HL-60/S4 treated with retinoic acid at 250 ng/mL for 4 days and 3 days (cell line): ENCODE data around the gene CHCHD6.

Experiments used
- in situ Hi-C: fragments of 300-500 bp; cut with MboI; formaldehyde crosslinking; loops from 2 replicates; pipeline ENCODE4 v1.7.0; 2022; ENCODE audit warnings: low sequenced_read_pairs

The CHCHD6 gene

DNA sequence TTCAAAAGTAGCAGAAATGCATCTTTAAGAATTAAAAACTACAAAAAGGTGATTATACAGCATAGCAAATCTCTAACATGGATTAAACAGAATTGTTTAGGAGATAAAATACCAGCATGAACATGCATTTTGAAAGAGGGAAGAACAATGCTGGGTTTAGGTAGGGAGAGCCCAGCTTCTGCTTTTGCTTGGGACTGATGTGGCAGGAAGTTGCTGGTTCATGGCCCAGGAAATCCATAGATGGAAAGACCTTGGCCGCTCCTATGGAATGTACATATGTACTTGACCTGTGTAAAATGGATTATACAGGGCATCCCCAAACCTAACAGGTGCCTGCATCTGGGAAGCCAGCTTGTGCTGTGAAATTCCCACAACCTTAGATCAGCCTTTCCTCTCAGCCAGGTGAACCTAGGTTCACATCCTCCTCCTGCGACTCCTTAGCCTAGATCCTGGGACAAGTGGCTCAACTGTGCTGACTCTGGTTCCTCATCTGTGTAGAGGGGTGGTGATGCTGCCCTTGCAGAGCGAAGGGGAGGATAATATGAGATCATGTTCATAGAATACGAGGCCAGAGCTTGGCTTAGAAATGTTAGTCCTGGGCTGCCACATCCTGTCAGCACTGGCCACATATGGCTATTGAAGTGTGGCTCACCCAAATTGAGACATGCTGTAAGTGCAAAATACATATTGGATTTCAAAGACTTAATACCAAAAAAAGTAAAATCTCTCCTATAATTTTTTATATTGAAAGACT is 231.9 kb downstream of the CHCHD6 start:
- in situ Hi-C loops: no loop called here

DNA sequence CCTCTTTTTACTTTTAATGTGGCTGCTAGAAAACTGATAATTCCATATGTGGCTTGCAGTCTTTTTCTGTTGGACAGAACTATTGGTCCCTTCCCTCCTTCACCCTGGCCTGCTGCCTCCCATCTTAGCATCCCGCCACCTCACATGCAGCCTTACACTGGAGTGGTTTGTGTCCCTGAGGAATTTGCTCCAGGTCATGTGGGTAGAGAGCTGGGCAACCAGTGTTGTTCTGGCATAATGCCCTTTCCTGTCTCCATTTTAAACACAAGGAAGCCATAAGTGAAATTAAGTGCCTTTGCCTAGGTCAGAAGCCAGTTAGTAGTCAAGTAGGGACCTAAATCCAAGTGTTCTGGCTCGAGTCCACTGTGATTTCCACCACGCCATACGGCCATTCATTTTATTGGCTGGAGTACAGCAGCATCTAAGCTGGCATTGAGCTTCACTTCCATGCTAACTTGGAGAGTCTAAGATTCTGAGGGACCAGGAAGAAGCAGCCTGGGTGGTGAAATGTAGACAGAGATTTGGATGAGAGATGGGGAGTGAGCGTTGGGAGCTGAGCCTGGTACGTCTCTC is 232.9 kb downstream of the CHCHD6 start:
- in situ Hi-C loops: no loop called here

DNA sequence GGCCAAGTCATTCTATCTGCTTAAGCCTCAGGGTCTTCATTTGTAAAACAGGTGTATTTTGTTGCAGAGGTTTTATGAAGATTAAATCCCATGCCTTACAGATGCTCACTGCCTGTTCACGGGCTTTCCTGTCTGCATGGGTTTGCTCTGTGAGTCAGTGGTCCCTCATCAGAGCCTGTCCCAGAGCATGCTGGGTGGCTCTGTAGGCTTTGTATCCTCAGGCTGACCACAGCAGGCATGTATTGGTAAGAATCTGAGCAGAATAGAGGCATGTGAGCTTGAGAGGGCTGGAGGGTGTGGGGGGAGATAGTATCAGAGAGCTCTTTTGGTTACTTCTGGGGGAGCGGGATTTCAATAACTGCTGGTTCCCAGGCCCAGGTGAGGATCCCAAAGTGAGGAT is 233.5 kb downstream of the CHCHD6 start:
- in situ Hi-C loops: no loop called here

DNA sequence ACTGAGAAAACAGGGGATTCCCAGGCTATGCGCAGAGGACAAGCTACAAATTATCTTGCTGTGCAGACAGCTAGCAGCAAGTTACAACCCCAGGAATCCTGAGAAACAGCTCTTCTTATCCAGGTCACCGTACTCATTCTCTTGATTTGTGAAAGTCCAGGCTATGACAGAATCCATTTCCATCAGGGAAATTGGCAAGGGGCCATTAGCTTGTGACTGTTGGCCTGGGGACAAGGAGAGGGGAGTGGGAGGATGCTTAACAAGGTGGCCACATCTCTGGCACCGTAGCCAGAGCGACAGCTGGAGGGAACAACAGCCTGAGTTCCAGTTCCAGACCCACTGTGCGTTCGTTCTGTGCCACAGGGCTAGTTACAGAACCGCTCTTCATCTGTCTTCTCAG is 233.9 kb downstream of the CHCHD6 start:
- in situ Hi-C loops: no loop called here

- in situ Hi-C loops: no loop called here
Observed at GRCh38 chr3:126938520-126939337, 234.7 kb downstream of the CHCHD6 start.

DNA sequence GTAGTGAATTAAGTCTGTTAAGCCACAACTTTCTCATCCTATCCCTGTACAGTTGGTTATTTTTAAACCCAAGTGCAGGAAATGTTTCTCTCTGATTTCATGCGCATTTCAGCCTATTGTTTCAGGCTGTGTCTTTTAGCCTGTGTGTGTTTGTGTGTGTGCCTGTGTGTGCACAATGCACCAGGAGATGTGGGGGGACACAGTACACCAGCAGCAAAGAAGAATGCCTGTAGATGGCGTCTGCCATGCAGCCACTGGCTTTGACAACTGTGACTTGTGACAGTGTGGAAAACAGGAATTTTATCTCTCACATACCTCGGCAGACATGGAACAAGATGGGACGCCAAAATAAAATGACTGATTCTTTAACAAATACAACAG is 235.3 kb downstream of the CHCHD6 start:
- in situ Hi-C loops: no loop called here

DNA sequence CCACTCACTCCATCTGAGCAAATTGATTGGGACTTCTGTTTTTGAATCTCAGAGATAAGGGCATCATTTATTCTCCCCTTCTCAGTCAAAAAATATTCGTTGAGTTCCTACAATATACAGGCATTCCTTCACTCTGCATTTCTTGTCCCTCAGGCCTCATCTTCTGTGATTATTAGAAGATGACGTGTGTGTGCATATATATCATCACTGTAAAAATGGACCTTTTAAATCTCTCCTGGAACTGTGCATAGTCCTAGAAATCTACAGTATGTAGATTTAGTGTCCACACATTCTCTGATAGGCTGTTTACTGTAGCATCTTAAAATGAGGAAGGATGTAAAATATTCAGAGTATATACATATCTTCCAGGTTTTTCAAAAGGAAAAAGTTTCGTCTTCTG is 235.7 kb downstream of the CHCHD6 start:
- in situ Hi-C loops: no loop called here

GRCh38 chr3:126941721-126942270 is 237.8 kb downstream of the CHCHD6 start:
- in situ Hi-C loops: no loop called here

GRCh38 chr3:126944089-126944965 is 240.3 kb downstream of the CHCHD6 start:
- in situ Hi-C loops: no loop called here

DNA sequence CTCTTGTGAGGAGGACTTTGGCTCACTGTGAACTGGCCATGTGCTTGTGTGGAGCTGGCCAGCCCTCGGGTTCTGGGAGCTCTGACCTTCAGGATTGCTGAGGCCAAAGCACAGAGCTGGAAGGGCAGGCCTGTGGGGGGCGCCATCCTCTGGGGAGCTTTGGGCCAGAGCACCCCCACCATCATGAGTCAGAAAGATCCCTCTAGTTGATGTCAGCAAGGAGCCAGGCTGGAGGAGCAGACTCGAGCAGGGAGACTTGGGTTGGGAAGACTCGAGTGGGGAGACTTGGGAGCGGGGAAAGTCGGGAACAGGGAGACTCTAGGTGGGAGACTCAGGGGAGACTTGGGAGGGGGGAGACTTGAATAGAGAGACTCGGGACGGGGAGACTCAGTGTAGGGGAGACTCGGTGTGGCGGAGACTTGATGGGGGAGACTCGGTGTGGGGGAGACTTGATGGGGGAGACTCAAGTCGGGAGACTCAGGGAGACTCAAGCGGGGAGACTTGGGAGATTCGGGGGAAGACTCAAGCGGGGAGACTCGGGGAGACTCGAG is 241.2 kb downstream of the CHCHD6 start:
- in situ Hi-C loops: no loop called here

DNA sequence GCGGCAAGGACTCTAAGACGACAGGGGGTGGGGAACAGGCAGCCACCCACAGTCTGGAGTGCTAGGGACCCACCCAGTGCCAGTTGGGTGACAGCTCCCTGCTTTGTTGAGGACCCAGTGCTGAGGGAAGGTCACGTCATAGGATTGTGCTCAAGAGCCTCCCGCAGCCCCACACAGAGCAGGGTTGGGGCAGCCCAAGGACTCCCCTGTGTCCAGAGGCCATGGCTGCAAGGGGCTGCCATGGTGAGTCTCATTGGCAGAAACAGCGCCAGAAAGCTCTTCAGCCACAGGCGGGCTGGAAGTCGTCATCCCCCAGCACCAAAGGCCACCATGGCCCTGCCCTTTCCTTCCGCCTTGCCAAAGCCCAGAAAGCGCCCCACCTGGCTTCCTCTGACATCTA is 241.9 kb downstream of the CHCHD6 start:
- in situ Hi-C loops: no loop called here

DNA sequence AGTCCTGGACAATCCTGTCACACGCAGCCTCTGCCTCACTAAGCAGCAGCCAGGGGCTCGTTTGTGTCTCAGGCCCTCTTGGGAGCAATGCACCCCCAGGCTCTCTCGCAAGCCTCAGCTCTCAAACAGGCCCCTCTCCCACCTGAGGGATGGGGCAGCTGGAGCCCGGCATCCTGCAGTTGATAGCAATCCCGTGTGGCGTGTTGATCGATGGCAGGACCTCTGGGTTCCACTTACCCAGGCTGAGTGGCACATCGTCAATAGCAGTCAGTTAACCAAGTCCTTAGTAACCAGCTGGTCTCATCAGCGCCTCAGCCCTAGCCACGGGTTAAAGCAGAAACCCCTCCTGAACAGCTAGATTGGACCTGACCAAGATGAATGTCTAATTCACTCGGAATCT is 242.4 kb downstream of the CHCHD6 start:
- in situ Hi-C loops: no loop called here

GRCh38 chr3:126947429-126947828 is 243.4 kb downstream of the CHCHD6 start:
- in situ Hi-C loops: no loop called here

DNA sequence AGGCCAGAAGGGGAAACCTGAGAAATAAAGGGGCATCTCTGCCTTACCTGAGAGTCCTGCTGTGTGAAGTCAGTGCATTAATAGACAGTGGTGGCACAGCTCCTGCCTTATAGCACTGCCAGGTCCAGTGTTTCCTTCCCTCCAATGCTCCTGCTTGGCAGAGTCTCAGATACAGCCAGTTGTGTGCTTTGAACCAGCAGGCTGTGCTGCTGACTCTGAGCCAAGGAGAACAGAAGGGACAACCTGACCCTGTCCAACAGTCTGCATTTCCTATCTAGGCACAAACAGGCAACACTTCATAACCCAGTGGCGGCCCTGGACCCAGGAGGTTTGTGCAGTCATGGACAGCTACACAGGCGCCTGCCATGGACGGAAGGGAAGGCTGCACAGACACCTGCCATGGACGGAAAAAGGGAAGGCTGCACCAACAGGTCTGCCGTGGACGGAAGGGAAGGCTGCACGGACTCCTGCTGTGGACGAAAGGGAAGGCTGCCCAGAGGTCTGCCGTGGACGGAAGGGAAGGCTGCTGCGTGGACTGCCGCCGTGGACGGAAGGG is 245.0 kb downstream of the CHCHD6 start:
- in situ Hi-C loops: no loop called here

- in situ Hi-C loops: no loop called here
Observed at GRCh38 chr3:126951561-126951960, 247.5 kb downstream of the CHCHD6 start.

GRCh38 chr3:126952261-126952982 is 248.4 kb downstream of the CHCHD6 start:
- in situ Hi-C loops: no loop called here

- in situ Hi-C loops: no loop called here
Observed at GRCh38 chr3:126952983-126953660, 249.1 kb downstream of the CHCHD6 start.

DNA sequence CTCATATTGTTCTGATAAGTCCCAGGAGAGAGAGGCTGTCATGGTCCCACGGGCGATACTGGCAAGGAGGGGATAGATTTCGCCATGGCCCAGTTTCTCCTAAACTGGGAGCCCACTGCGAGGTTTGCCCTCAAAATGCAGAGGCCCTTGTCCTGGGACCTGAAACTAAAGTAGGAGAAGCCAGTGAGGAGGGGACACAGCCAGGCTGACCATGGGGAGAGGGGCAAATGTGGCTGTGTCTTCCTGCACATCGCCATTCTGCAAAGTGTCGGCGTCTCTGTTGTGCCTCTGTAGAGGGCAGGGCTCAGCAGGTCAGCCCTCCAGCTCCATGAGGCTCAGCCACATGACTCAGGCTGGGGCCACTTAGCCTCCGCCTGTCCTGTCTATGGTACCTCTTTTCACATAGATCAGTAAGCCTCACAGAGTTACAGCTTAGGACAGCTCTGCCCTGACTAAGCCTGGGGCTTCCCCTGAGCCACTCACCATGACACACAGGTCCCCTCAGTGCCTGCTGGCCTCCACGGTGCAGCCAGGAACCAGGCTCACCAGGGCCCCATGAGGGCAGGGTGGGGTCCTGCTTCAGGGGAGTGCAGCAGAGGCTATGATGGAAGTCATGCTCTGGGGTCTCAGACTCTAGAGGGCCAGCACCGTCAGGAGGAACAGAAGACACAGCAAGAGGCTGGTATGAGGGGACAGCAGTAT is 250.3 kb downstream of the CHCHD6 start:
- in situ Hi-C loops: no loop called here
